ENCODE data around the gene ARHGAP44. TPM values are rescaled to one million over a fixed set of nuclear protein-coding genes. Genes with fewer than 3 reads are reported as not detected.

The ARHGAP44 gene
- total RNA-seq, 2 donors from 2014 or later: 46.3 to 51.5 TPM

GRCh38 chr17:12830777-12831247, 41.5 kb downstream of the ARHGAP44 start:
- peak overlapping the region in 1 of 2 donors; percentile 62 for H3K9ac ChIP-seq (ENCODE audit: low read depth in 2 of 2, low read length in 2 of 2)
- no peaks in the 10 kb centered on the region for H3K4me1 ChIP-seq
- H3K27ac ChIP-seq: peak overlapping the region; percentile 55
- TF ChIP-seq CTCF (IDR thresholded peaks at IDR 0.05): no peak
- H3K4me3 ChIP-seq: no peak overlapping the region
- no peaks in the 10 kb centered on the region for H3K36me3 ChIP-seq
- H3K27me3 ChIP-seq: no peaks in the 10 kb centered on the region
- intact Hi-C loops (cut with DNase I): no loop called here
- H3K9me3 ChIP-seq: no peaks in the 10 kb centered on the region
- no peak for DNase-seq

GRCh38 chr17:12831839-12832238, 42.5 kb downstream of the ARHGAP44 start:
- Histone ChIP-seq H3K27me3 (no peaks in the 10 kb centered on the region), H3K4me1 (no peaks in the 10 kb centered on the region), H3K4me3 (no peak overlapping the region), H3K36me3 (no peaks in the 10 kb centered on the region), H3K9me3 (no peaks in the 10 kb centered on the region), H3K27ac (peak overlapping the region; percentile 55), H3K9ac (ENCODE audit: low read depth in 2 of 2, low read length in 2 of 2) (no peak overlapping the region)
- DNase-seq: no peak
- intact Hi-C loops (cut with DNase I): no loop called here
- no peak for TF ChIP-seq CTCF (IDR thresholded peaks at IDR 0.05)

DNA sequence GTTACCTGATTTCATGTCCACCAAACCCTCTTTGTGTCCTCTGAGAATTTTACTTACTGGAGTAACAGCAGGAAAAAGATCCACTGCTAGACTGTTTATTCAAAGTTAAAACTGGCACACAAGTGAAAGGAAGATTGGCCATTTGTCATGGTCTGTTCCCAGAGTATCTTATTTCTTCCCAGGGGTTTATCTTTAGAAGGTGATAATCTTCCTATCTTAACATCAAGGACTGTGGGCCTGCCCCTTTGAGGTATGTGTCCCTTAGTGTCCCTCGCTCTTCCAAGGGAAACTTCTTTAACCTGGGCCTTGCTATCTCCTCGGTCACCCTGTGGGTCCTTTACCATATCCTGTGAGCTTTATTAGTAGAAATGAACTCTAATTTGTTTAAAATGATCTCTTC, 49.7 kb downstream of the ARHGAP44 start:
- Histone ChIP-seq H3K36me3 (no peaks in the 10 kb centered on the region), H3K27me3 (no peaks in the 10 kb centered on the region), H3K27ac (no peak overlapping the region), H3K4me3 (no peak overlapping the region), H3K4me1 (no peaks in the 10 kb centered on the region), H3K9me3 (no peaks in the 10 kb centered on the region), H3K9ac (ENCODE audit: low read depth in 2 of 2, low read length in 2 of 2) (no peak overlapping the region)
- intact Hi-C loops (cut with DNase I): no loop called here
- DNase-seq: no peak
- TF ChIP-seq CTCF (IDR thresholded peaks at IDR 0.05): no peak

DNA sequence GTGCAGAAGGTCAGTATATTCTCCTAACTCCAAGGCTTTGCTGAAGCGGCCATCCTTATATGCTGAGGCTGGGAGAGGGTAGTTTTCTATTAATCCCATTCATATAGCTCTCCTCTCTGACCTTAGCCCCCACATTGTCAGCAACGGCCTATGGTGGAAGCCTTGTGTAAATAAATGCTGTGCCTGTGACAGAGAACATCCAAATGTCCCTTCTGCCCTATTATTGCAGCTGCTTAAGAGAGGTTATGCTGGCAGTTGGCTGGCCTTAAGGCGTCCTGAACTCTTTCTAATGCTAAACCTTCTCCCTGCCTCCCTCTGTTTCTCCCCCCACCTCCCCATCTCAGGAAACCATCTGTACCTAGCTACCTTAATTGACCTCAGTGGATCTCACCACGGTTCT, 53.6 kb downstream of the ARHGAP44 start:
- Histone ChIP-seq H3K4me1 (no peaks in the 10 kb centered on the region), H3K27me3 (no peaks in the 10 kb centered on the region), H3K9me3 (no peaks in the 10 kb centered on the region), H3K36me3 (no peaks in the 10 kb centered on the region), H3K9ac (ENCODE audit: low read depth in 2 of 2, low read length in 2 of 2) (no peak overlapping the region), H3K4me3 (no peak overlapping the region), H3K27ac (no peak overlapping the region)
- no peak for TF ChIP-seq CTCF (IDR thresholded peaks at IDR 0.05)
- no peak for DNase-seq
- intact Hi-C loops (cut with DNase I): no loop called here

DNA sequence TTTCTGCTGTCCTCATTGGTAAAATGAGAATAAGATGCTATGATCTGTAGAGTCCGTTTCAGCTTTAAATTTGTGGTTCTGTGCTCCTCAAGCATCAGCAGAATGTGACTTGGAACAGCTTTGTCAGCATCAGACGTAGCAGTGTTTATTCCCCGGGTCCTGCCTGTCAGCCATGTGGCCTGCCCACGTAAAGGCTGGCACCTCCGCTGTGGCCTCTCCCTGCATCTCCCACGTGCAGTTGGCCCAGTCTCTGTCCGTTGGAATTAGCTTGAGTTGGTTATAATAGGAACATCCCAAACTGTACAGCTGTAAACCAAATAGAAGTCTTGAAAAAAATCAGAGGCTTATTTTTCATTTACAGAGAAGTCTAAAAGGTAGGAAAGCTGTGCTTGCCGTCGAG, 61.7 kb downstream of the ARHGAP44 start:
- intact Hi-C loops (cut with DNase I): no loop called here

More for the DNA sequence above, 61.7 kb downstream of the ARHGAP44 start:
- no peaks in the 10 kb centered on the region for H3K4me1 ChIP-seq
- no peak overlapping the region for H3K4me3 ChIP-seq
- no peaks in the 10 kb centered on the region for H3K36me3 ChIP-seq
- TF ChIP-seq CTCF (IDR thresholded peaks at IDR 0.05): no peak
- no peaks in the 10 kb centered on the region for H3K27me3 ChIP-seq
- no peak overlapping the region for H3K9ac ChIP-seq (ENCODE audit: low read depth in 2 of 2, low read length in 2 of 2)
- H3K27ac ChIP-seq: no peak overlapping the region
- no peak for DNase-seq
- H3K9me3 ChIP-seq: no peaks in the 10 kb centered on the region
